WTC11 (cell line): ENCODE results near the gene PYM1. TPM values are rescaled to one million over a fixed set of nuclear protein-coding genes. Genes with fewer than 3 reads are reported as not detected.

Experiments used
- CREM ChIP-seq: sonication (generic); formaldehyde crosslinking; IDR thresholded peaks from 2 replicates; pipeline ENCODE4 v1.8.1; 2022; ENCODE audit warnings: mild to moderate bottlenecking, missing genetic modification reagents, moderate library complexity
- FOXK1 ChIP-seq: sonication (generic); formaldehyde crosslinking; IDR thresholded peaks from 2 replicates; pipeline ENCODE4 v1.8.0; 2022; ENCODE audit warnings: mild to moderate bottlenecking, moderate library complexity, missing genetic modification reagents
- JAZF1 ChIP-seq: fragments of 250-450 bp; sonication (Bioruptor Pico); IDR thresholded peaks from 2 replicates; pipeline ENCODE4 v1.9.0; 2021; ENCODE audit warnings: moderate library complexity, mild to moderate bottlenecking, inconsistent platforms
- JUN ChIP-seq: sonication (generic); formaldehyde crosslinking; IDR thresholded peaks from 2 replicates; pipeline ENCODE4 v1.8.0; 2023; ENCODE audit warnings: mild to moderate bottlenecking, missing genetic modification reagents
- MAX ChIP-seq: sonication (generic); formaldehyde crosslinking; IDR thresholded peaks from 2 replicates; pipeline ENCODE4 v1.8.0; 2022; ENCODE audit warnings: mild to moderate bottlenecking, missing genetic modification reagents
- NR3C1 ChIP-seq: sonication (generic); formaldehyde crosslinking; conservative IDR thresholded peaks from 2 replicates; pipeline ENCODE4 v1.8.1; 2023; ENCODE audit warnings: low read depth, mild to moderate bottlenecking, missing genetic modification reagents
- PRDM15 ChIP-seq: sonication (generic); formaldehyde crosslinking; IDR thresholded peaks from 2 replicates; pipeline ENCODE4 v1.8.0; 2022; ENCODE audit warnings: missing genetic modification reagents
- SMAD3 ChIP-seq: sonication (generic); formaldehyde crosslinking; IDR thresholded peaks from 2 replicates; pipeline ENCODE4 v1.8.0; 2022; ENCODE audit warnings: missing genetic modification reagents, mild to moderate bottlenecking, borderline replicate concordance
- SP1 ChIP-seq: sonication (generic); formaldehyde crosslinking; conservative IDR thresholded peaks from 2 replicates; pipeline ENCODE4 v1.8.1; 2022; ENCODE audit warnings: missing genetic modification reagents
- STAT6 ChIP-seq: sonication (generic); formaldehyde crosslinking; conservative IDR thresholded peaks from 2 replicates; pipeline ENCODE4 v1.8.1; 2023; ENCODE audit warnings: mild to moderate bottlenecking, low read depth, missing genetic modification reagents, moderate library complexity
- ZNF138 ChIP-seq: sonication (generic); formaldehyde crosslinking; conservative IDR thresholded peaks from 2 replicates; pipeline ENCODE4 v1.8.1; 2022; ENCODE audit warnings: mild to moderate bottlenecking, moderate library complexity, missing genetic modification reagents
- ZNF232 ChIP-seq: sonication (generic); formaldehyde crosslinking; IDR thresholded peaks from 2 replicates; pipeline ENCODE4 v1.8.0; 2022; ENCODE audit warnings: mild to moderate bottlenecking, missing genetic modification reagents
- ZNF396 ChIP-seq: fragments of 250-450 bp; sonication (Bioruptor Pico); IDR thresholded peaks from 2 replicates; pipeline ENCODE4 v1.8.0; 2021; ENCODE audit warnings: mild to moderate bottlenecking, moderate library complexity, borderline replicate concordance
- ZNF671 ChIP-seq: fragments of 250-450 bp; sonication (Bioruptor Pico); IDR thresholded peaks from 2 replicates; pipeline ENCODE4 v1.8.0; 2021; ENCODE audit warnings: mild to moderate bottlenecking
- total RNA-seq: library from RNA; stranded (reverse); gene quantifications from 3 replicates; pipeline ENCODE4 v1.2.3, GENCODE V29; 2021
- TF ChIP-seq, protein P1 (sequence below): sonication (generic); formaldehyde crosslinking; IDR thresholded peaks from 2 replicates; pipeline ENCODE4 v1.8.1; 2023; ENCODE audit warnings: mild to moderate bottlenecking, missing genetic modification reagents, moderate library complexity
- TF ChIP-seq, protein P2 (sequence below): sonication (generic); formaldehyde crosslinking; IDR thresholded peaks from 2 replicates; pipeline ENCODE4 v1.8.0; 2022; ENCODE audit warnings: mild to moderate bottlenecking, missing genetic modification reagents
- TF ChIP-seq, protein P3 (sequence below): sonication (generic); formaldehyde crosslinking; IDR thresholded peaks from 2 replicates; pipeline ENCODE4 v1.8.1; 2022; ENCODE audit warnings: mild to moderate bottlenecking, missing genetic modification reagents, moderate library complexity, borderline replicate concordance
- TF ChIP-seq, protein P4 (sequence below): fragments of 250-450 bp; sonication (Bioruptor Pico); IDR thresholded peaks from 2 replicates; pipeline ENCODE4 v1.8.0; 2021; ENCODE audit warnings: mild to moderate bottlenecking

PYM1 gene
- total RNA-seq, 1 experiment from 2014 or later, result 55.5 TPM

GRCh38 chr12:55973599-55974307, 46.1 kb upstream of the PYM1 start, which contains the start of gene RAB5B (continued):
- TF ChIP-seq ZNF138 (CRISPR knock-in tag) (no peak), JUN (CRISPR knock-in tag) (0 out of 2 replicates have a peak, but pooled peaks have one; percentile 30), MAX (CRISPR knock-in tag) (peak; percentile 54; the same call in 1 of the 2 replicates), CREM (CRISPR knock-in tag) (peak; percentile 76; the same call in 1 of the 2 replicates), ZNF671 (CRISPR knock-in tag) (no peak), STAT6 (CRISPR knock-in tag) (no peak), ZNF232 (CRISPR knock-in tag) (no peak), PRDM15 (CRISPR knock-in tag) (no peak), NR3C1 (CRISPR knock-in tag) (no peak), SP1 (CRISPR knock-in tag) (peak; percentile 96), SMAD3 (CRISPR knock-in tag) (peak; percentile 58; the same call in 1 of the 2 replicates), JAZF1 (CRISPR knock-in tag) (no peak), FOXK1 (CRISPR knock-in tag) (peak; percentile 84), ZNF396 (CRISPR knock-in tag) (no peak)
- TF ChIP-seq, protein P1, sequence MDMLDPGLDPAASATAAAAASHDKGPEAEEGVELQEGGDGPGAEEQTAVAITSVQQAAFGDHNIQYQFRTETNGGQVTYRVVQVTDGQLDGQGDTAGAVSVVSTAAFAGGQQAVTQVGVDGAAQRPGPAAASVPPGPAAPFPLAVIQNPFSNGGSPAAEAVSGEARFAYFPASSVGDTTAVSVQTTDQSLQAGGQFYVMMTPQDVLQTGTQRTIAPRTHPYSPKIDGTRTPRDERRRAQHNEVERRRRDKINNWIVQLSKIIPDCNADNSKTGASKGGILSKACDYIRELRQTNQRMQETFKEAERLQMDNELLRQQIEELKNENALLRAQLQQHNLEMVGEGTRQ (CRISPR knock-in tag), result peak; percentile 61
- TF ChIP-seq, protein P2, sequence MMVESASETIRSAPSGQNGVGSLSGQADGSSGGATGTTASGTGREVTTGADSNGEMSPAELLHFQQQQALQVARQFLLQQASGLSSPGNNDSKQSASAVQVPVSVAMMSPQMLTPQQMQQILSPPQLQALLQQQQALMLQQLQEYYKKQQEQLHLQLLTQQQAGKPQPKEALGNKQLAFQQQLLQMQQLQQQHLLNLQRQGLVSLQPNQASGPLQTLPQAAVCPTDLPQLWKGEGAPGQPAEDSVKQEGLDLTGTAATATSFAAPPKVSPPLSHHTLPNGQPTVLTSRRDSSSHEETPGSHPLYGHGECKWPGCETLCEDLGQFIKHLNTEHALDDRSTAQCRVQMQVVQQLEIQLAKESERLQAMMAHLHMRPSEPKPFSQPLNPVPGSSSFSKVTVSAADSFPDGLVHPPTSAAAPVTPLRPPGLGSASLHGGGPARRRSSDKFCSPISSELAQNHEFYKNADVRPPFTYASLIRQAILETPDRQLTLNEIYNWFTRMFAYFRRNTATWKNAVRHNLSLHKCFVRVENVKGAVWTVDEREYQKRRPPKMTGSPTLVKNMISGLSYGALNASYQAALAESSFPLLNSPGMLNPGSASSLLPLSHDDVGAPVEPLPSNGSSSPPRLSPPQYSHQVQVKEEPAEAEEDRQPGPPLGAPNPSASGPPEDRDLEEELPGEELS (CRISPR knock-in tag), result peak; percentile 16; the same call in 1 of the 2 replicates
- TF ChIP-seq, protein P3, sequence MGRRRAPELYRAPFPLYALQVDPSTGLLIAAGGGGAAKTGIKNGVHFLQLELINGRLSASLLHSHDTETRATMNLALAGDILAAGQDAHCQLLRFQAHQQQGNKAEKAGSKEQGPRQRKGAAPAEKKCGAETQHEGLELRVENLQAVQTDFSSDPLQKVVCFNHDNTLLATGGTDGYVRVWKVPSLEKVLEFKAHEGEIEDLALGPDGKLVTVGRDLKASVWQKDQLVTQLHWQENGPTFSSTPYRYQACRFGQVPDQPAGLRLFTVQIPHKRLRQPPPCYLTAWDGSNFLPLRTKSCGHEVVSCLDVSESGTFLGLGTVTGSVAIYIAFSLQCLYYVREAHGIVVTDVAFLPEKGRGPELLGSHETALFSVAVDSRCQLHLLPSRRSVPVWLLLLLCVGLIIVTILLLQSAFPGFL, result no peak
- TF ChIP-seq, protein P4, sequence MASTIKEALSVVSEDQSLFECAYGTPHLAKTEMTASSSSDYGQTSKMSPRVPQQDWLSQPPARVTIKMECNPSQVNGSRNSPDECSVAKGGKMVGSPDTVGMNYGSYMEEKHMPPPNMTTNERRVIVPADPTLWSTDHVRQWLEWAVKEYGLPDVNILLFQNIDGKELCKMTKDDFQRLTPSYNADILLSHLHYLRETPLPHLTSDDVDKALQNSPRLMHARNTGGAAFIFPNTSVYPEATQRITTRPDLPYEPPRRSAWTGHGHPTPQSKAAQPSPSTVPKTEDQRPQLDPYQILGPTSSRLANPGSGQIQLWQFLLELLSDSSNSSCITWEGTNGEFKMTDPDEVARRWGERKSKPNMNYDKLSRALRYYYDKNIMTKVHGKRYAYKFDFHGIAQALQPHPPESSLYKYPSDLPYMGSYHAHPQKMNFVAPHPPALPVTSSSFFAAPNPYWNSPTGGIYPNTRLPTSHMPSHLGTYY, result no peak
